GM23338 (cell line): ENCODE results near the gene GLDC. TPM values are rescaled to one million over a fixed set of nuclear protein-coding genes. Genes with fewer than 3 reads are reported as not detected.
A peak's percentile ranks its signal among the peaks of the same experiment; 100 is the strongest.

Experiments used
- ATAC-seq: fragments of 200-7000 bp; cut with Tn5 transposase; 3 replicates; pipeline ENCODE4 v1.9.1; 2020
- DNase-seq: peaks from one replicate; pipeline ENCODE4 v3.0.0-alpha.2; 2015; ENCODE audit warnings: low spot score
- H2AFZ ChIP-seq: fragments of 200-600 bp; sonication (generic); 2 replicates; pipeline ENCODE4 v1.8.0; 2016; ENCODE audit warnings: antibody characterized with exemption, mild to moderate bottlenecking, moderate library complexity
- H3F3A ChIP-seq: fragments of 200-600 bp; sonication (generic); replicated peaks from 2 replicates; pipeline ENCODE4 v1.8.0; 2017; ENCODE audit warnings: antibody characterized with exemption, mixed run types, low read depth
- H3K27ac ChIP-seq: fragments of 200-600 bp; sonication (generic); 2 replicates; pipeline ENCODE4 v1.6.1; 2016; ENCODE audit warnings: low read depth
- H3K27me3 ChIP-seq: fragments of 200-600 bp; sonication (generic); 2 replicates; pipeline ENCODE4 v1.8.0; 2016; ENCODE audit warnings: mild to moderate bottlenecking, mixed run types, moderate library complexity; ENCODE audit not compliant: insufficient read depth
- H3K36me3 ChIP-seq: fragments of 200-600 bp; sonication (generic); 2 replicates; pipeline ENCODE4 v1.8.0; 2016; ENCODE audit warnings: mild to moderate bottlenecking; ENCODE audit not compliant: insufficient read depth
- H3K4me1 ChIP-seq: fragments of 200-600 bp; sonication (generic); 2 replicates; pipeline ENCODE4 v1.8.0; 2016; ENCODE audit warnings: mild to moderate bottlenecking, moderate library complexity; ENCODE audit not compliant: insufficient read depth
- H3K4me2 ChIP-seq: fragments of 200-600 bp; sonication (generic); 2 replicates; pipeline ENCODE4 v1.7.1; 2017; ENCODE audit warnings: mixed run types
- H3K4me3 ChIP-seq: fragments of 200-600 bp; sonication (generic); 2 replicates; pipeline ENCODE4 v1.6.1; 2016; ENCODE audit warnings: mixed run types
- H3K79me2 ChIP-seq: fragments of 200-600 bp; sonication (generic); replicated peaks from 2 replicates; pipeline ENCODE4 v1.8.0; 2017; ENCODE audit warnings: mild to moderate bottlenecking; ENCODE audit not compliant: insufficient read depth
- H3K9me2 ChIP-seq: fragments of 200-600 bp; sonication (generic); 2 replicates; pipeline ENCODE4 v1.8.0; 2017; ENCODE audit not compliant: insufficient read depth
- H4K20me1 ChIP-seq: fragments of 200-600 bp; sonication (generic); replicated peaks from 2 replicates; pipeline ENCODE4 v1.8.0; 2017; ENCODE audit warnings: mild to moderate bottlenecking; ENCODE audit not compliant: insufficient read depth
- H3K27ac Mint-ChIP-seq: 2 replicates; pipeline ENCODE4 v1.8.0; 2020; ENCODE audit warnings: inconsistent platforms, mild to moderate bottlenecking, moderate library complexity, mixed read lengths
- H3K27me3 Mint-ChIP-seq: 3 replicates; pipeline ENCODE4 v1.8.0; 2022; ENCODE audit warnings: low read depth, mild to moderate bottlenecking, moderate library complexity, mixed read lengths, inconsistent platforms; ENCODE audit not compliant: insufficient read depth, poor library complexity
- H3K36me3 Mint-ChIP-seq: 3 replicates; pipeline ENCODE4 v1.8.0; 2021; ENCODE audit warnings: low read depth, mild to moderate bottlenecking, inconsistent platforms, moderate library complexity, mixed read lengths
- H3K4me1 Mint-ChIP-seq: 3 replicates; pipeline ENCODE4 v1.8.0; 2020; ENCODE audit warnings: mild to moderate bottlenecking, inconsistent platforms, mixed read lengths
- H3K4me3 Mint-ChIP-seq: 3 replicates; pipeline ENCODE4 v1.8.0; 2021; ENCODE audit warnings: moderate library complexity, mild to moderate bottlenecking, inconsistent platforms, mixed read lengths
- H3K9me3 Mint-ChIP-seq: 3 replicates; pipeline ENCODE4 v1.8.0; 2020; ENCODE audit warnings: moderate library complexity, mild to moderate bottlenecking, inconsistent platforms, mixed read lengths
- CREB1 ChIP-seq: fragments of 250-450 bp; sonication (Bioruptor Pico); IDR thresholded peaks from 2 replicates; pipeline ENCODE4 v1.5.0; 2020; ENCODE audit warnings: low read depth, mild to moderate bottlenecking, moderate library complexity
- EZH2 ChIP-seq: fragments of 200-600 bp; sonication (generic); IDR thresholded peaks from one replicate; pipeline ENCODE4 v1.8.0; 2017; ENCODE audit warnings: antibody characterized with exemption, mild to moderate bottlenecking, low read depth; ENCODE audit not compliant: unreplicated experiment
- EZH2phosphoT487 ChIP-seq: fragments of 200-600 bp; sonication (generic); IDR thresholded peaks from one replicate; pipeline ENCODE4 v1.8.1; 2018; ENCODE audit warnings: antibody characterized with exemption; ENCODE audit not compliant: unreplicated experiment
- JUNB ChIP-seq: IDR thresholded peaks from one replicate; pipeline ENCODE4 v1.6.1; 2016; ENCODE audit warnings: antibody characterized with exemption; ENCODE audit not compliant: unreplicated experiment
- NANOG ChIP-seq: IDR thresholded peaks from 2 replicates; pipeline ENCODE4 v1.6.1; 2016; ENCODE audit warnings: antibody characterized with exemption, borderline replicate concordance
- POLR2AphosphoS5 ChIP-seq: IDR thresholded peaks from 2 replicates; pipeline ENCODE4 v1.6.1; 2016; ENCODE audit warnings: antibody characterized with exemption, low read depth
- STAT1 ChIP-seq: IDR thresholded peaks from one replicate; pipeline ENCODE4 v1.6.1; 2016; ENCODE audit warnings: antibody characterized with exemption; ENCODE audit not compliant: unreplicated experiment
- ZNF114 ChIP-seq: fragments of 250-450 bp; sonication (Bioruptor Pico); IDR thresholded peaks from 2 replicates; pipeline ENCODE4 v1.5.0; 2020; ENCODE audit warnings: mild to moderate bottlenecking, moderate library complexity
- ZNF331 ChIP-seq: fragments of 250-450 bp; sonication (Bioruptor Pico); IDR thresholded peaks from 2 replicates; pipeline ENCODE4 v1.5.0; 2020; ENCODE audit warnings: low read depth, mild to moderate bottlenecking, moderate library complexity
- polyA plus RNA-seq: library from polyadenylated mRNA; unstranded; fragments of >200 nt; fragmentation: Nextera tagmentation; extraction: Ambion mirVana; gene quantifications from 2 replicates; pipeline ENCODE4 v1.2.1, GENCODE V29; 2016
- total RNA-seq: library from RNA; depleted of rRNA; stranded (reverse); fragments of >200 nt; shearing (Covaris generic); gene quantifications from 2 replicates; pipeline ENCODE4 v1.2.3, GENCODE V29; 2014
- TF ChIP-seq, protein P1 (sequence below), 2 experiments: fragments of 200-600 bp in 1 of 2; sonication (generic) in 1 of 2; conservative IDR thresholded peaks; 2 replicates each; pipeline versions ENCODE4 v1.5.1 to v1.6.1; 2016 to 2017; ENCODE audit warnings: antibody characterized with exemption in 2 of 2, low read depth in 2 of 2, mild to moderate bottlenecking in 2 of 2, moderate library complexity in 1 of 2
- TF ChIP-seq, protein P2 (sequence below): fragments of 250-450 bp; sonication (Bioruptor Pico); IDR thresholded peaks from 2 replicates; pipeline ENCODE4 v1.5.0; 2020; ENCODE audit warnings: mild to moderate bottlenecking, moderate library complexity
- TF ChIP-seq, protein P3 (sequence below): IDR thresholded peaks from one replicate; pipeline ENCODE4 v1.6.1; 2018; ENCODE audit warnings: antibody characterized with exemption; ENCODE audit not compliant: unreplicated experiment
- TF ChIP-seq, protein P4 (sequence below): IDR thresholded peaks from 2 replicates; pipeline ENCODE4 v1.6.1; 2016; ENCODE audit warnings: antibody characterized with exemption

GLDC gene
- total and polyA plus RNA-seq, 2 experiments from 2014 or later: 63.5 to 139 TPM

DNA sequence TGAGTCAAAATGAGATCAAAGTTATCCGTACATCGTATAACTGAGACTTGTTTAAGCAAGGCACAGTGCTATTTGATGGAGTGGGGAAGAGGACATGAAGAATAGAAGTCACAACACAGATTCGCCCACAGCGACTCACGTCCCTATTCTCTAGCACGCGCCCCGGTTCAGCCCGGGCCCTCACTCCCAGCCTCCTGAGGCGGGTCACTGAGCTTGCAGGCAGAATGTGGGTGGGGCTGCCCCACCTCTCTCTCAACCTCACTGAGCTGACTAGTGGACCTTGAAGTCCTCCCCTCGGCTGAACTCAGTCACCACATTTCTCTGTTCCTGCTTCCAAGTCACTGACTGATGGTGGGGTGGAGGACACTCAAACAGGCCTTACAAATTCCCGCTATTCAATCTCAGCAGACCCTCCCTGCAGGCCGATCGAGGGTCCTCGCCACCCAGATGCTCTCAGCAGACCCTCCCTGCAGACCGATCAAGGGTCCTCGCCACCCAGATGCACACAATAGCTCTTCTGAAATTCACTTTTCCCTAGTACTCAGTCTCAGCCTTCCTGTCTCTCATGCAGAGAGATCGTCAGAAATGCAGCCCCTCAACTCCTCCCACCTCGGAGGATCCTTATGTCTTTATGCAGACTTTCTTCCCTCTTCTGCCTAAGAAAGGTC, 12.9 kb downstream of the GLDC start:
- H3K27me3 ChIP-seq: no peaks in the 10 kb centered on the region
- Mint-ChIP-seq H3K4me1 (peaks cover 29% of the 10 kb centered on the region), H3K4me3 (no peak overlapping the region; the same call in 2 of the 3 replicates), H3K27ac (peak overlapping the region; percentile 25; the same call in 1 of the 2 replicates), H3K9me3 (no peaks in the 10 kb centered on the region), H3K36me3 (peaks cover 10% of the 10 kb centered on the region; the same call in 1 of the 3 replicates), H3K27me3 (peaks cover 7% of the 10 kb centered on the region)
- peak overlapping the region; percentile 61; the same call in 1 of the 2 replicates for H3K27ac ChIP-seq
- 0 out of 2 replicates have a peak overlapping the region, but pooled peaks have one; percentile 9 for H3K4me3 ChIP-seq
- H3K79me2 ChIP-seq: peaks cover 99% of the 10 kb centered on the region
- no peaks in the 10 kb centered on the region for H3K36me3 ChIP-seq
- DNase-seq (peak; percentile 52), ATAC-seq (peak; percentile 76)
- no peaks in the 10 kb centered on the region for H3K9me2 ChIP-seq
- peak overlapping the region; percentile 52; the same call in 1 of the 2 replicates for H3K4me2 ChIP-seq
- H3F3A ChIP-seq: peaks cover 7% of the 10 kb centered on the region; the same call in 1 of the 2 replicates
- peaks cover 61% of the 10 kb centered on the region for H4K20me1 ChIP-seq
- peaks cover 27% of the 10 kb centered on the region for H3K4me1 ChIP-seq
- H2AFZ ChIP-seq: no peak overlapping the region
- TF ChIP-seq ZNF114: no peak
- TF ChIP-seq NANOG: no peak
- TF ChIP-seq, protein P1, sequence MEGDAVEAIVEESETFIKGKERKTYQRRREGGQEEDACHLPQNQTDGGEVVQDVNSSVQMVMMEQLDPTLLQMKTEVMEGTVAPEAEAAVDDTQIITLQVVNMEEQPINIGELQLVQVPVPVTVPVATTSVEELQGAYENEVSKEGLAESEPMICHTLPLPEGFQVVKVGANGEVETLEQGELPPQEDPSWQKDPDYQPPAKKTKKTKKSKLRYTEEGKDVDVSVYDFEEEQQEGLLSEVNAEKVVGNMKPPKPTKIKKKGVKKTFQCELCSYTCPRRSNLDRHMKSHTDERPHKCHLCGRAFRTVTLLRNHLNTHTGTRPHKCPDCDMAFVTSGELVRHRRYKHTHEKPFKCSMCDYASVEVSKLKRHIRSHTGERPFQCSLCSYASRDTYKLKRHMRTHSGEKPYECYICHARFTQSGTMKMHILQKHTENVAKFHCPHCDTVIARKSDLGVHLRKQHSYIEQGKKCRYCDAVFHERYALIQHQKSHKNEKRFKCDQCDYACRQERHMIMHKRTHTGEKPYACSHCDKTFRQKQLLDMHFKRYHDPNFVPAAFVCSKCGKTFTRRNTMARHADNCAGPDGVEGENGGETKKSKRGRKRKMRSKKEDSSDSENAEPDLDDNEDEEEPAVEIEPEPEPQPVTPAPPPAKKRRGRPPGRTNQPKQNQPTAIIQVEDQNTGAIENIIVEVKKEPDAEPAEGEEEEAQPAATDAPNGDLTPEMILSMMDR (conservative IDR thresholded peaks at IDR 0.05; ENCODE audit: low read depth in 2 of 2): no peak
- TF ChIP-seq, protein P2, sequence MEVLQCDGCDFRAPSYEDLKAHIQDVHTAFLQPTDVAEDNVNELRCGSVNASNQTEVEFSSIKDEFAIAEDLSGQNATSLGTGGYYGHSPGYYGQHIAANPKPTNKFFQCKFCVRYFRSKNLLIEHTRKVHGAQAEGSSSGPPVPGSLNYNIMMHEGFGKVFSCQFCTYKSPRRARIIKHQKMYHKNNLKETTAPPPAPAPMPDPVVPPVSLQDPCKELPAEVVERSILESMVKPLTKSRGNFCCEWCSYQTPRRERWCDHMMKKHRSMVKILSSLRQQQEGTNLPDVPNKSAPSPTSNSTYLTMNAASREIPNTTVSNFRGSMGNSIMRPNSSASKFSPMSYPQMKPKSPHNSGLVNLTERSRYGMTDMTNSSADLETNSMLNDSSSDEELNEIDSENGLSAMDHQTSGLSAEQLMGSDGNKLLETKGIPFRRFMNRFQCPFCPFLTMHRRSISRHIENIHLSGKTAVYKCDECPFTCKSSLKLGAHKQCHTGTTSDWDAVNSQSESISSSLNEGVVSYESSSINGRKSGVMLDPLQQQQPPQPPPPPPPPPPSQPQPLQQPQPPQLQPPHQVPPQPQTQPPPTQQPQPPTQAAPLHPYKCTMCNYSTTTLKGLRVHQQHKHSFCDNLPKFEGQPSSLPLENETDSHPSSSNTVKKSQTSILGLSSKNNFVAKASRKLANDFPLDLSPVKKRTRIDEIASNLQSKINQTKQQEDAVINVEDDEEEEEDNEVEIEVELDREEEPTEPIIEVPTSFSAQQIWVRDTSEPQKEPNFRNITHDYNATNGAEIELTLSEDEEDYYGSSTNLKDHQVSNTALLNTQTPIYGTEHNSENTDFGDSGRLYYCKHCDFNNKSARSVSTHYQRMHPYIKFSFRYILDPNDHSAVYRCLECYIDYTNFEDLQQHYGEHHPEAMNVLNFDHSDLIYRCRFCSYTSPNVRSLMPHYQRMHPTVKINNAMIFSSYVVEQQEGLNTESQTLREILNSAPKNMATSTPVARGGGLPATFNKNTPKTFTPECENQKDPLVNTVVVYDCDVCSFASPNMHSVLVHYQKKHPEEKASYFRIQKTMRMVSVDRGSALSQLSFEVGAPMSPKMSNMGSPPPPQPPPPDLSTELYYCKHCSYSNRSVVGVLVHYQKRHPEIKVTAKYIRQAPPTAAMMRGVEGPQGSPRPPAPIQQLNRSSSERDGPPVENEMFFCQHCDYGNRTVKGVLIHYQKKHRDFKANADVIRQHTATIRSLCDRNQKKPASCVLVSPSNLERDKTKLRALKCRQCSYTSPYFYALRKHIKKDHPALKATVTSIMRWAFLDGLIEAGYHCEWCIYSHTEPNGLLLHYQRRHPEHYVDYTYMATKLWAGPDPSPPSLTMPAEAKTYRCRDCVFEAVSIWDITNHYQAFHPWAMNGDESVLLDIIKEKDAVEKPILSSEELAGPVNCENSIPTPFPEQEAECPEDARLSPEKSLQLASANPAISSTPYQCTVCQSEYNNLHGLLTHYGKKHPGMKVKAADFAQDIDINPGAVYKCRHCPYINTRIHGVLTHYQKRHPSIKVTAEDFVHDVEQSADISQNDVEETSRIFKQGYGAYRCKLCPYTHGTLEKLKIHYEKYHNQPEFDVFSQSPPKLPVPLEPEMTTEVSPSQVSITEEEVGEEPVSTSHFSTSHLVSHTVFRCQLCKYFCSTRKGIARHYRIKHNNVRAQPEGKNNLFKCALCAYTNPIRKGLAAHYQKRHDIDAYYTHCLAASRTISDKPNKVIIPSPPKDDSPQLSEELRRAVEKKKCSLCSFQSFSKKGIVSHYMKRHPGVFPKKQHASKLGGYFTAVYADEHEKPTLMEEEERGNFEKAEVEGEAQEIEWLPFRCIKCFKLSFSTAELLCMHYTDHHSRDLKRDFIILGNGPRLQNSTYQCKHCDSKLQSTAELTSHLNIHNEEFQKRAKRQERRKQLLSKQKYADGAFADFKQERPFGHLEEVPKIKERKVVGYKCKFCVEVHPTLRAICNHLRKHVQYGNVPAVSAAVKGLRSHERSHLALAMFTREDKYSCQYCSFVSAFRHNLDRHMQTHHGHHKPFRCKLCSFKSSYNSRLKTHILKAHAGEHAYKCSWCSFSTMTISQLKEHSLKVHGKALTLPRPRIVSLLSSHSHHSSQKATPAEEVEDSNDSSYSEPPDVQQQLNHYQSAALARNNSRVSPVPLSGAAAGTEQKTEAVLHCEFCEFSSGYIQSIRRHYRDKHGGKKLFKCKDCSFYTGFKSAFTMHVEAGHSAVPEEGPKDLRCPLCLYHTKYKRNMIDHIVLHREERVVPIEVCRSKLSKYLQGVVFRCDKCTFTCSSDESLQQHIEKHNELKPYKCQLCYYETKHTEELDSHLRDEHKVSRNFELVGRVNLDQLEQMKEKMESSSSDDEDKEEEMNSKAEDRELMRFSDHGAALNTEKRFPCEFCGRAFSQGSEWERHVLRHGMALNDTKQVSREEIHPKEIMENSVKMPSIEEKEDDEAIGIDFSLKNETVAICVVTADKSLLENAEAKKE: no peak
- no peak for TF ChIP-seq EZH2phosphoT487
- TF ChIP-seq CREB1 (CRISPR knock-in tag): no peak
- TF ChIP-seq, protein P3, sequence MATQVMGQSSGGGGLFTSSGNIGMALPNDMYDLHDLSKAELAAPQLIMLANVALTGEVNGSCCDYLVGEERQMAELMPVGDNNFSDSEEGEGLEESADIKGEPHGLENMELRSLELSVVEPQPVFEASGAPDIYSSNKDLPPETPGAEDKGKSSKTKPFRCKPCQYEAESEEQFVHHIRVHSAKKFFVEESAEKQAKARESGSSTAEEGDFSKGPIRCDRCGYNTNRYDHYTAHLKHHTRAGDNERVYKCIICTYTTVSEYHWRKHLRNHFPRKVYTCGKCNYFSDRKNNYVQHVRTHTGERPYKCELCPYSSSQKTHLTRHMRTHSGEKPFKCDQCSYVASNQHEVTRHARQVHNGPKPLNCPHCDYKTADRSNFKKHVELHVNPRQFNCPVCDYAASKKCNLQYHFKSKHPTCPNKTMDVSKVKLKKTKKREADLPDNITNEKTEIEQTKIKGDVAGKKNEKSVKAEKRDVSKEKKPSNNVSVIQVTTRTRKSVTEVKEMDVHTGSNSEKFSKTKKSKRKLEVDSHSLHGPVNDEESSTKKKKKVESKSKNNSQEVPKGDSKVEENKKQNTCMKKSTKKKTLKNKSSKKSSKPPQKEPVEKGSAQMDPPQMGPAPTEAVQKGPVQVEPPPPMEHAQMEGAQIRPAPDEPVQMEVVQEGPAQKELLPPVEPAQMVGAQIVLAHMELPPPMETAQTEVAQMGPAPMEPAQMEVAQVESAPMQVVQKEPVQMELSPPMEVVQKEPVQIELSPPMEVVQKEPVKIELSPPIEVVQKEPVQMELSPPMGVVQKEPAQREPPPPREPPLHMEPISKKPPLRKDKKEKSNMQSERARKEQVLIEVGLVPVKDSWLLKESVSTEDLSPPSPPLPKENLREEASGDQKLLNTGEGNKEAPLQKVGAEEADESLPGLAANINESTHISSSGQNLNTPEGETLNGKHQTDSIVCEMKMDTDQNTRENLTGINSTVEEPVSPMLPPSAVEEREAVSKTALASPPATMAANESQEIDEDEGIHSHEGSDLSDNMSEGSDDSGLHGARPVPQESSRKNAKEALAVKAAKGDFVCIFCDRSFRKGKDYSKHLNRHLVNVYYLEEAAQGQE: no peak
- TF ChIP-seq, protein P4, sequence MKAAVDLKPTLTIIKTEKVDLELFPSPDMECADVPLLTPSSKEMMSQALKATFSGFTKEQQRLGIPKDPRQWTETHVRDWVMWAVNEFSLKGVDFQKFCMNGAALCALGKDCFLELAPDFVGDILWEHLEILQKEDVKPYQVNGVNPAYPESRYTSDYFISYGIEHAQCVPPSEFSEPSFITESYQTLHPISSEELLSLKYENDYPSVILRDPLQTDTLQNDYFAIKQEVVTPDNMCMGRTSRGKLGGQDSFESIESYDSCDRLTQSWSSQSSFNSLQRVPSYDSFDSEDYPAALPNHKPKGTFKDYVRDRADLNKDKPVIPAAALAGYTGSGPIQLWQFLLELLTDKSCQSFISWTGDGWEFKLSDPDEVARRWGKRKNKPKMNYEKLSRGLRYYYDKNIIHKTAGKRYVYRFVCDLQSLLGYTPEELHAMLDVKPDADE: no peak
- no peak for TF ChIP-seq POLR2AphosphoS5
- no peak for TF ChIP-seq ZNF331 (CRISPR knock-in tag)
- TF ChIP-seq STAT1: no peak
- TF ChIP-seq JUNB: no peak
- no peak for TF ChIP-seq EZH2
